NCI-H226 (cell line): ENCODE data around the gene RPRML.

Source experiments
- DNase-seq: peaks from one replicate; pipeline ENCODE4 v3.0.0-alpha.2; 2015

RPRML gene

GRCh38 chr17:46943501-46944393, 35.3 kb downstream of the RPRML start:
- DNase-seq: no peak

GRCh38 chr17:46943218-46943500, 35.9 kb downstream of the RPRML start:
- DNase-seq: no peak

- DNase-seq: peak; percentile 35
Observed at GRCh38 chr17:46942441-46943217, 36.4 kb downstream of the RPRML start.

- peak; percentile 45 for DNase-seq
Observed at GRCh38 chr17:46940692-46941404, 38.2 kb downstream of the RPRML start.

GRCh38 chr17:46935658-46936266, 43.3 kb downstream of the RPRML start:
- peak; percentile 90 for DNase-seq

- no peak for DNase-seq
Observed at GRCh38 chr17:46931596-46931995, 47.5 kb downstream of the RPRML start.

- no peak for DNase-seq
Observed at GRCh38 chr17:46930051-46930450, 49.0 kb downstream of the RPRML start.

- peak; percentile 83 for DNase-seq
Observed at GRCh38 chr17:46929413-46929812, 49.6 kb downstream of the RPRML start.

- DNase-seq: no peak
Observed at GRCh38 chr17:46928467-46929261, 50.4 kb downstream of the RPRML start.
